GM13976 (cell line): ENCODE measurements around the gene MMAB.

Source experiments
- DNase-seq: peaks from one replicate; pipeline ENCODE4 v3.0.0; 2012; ENCODE audit warnings: low spot score
- CTCF ChIP-seq: IDR thresholded peaks from 2 replicates; pipeline ENCODE4 v1.5.1; 2012; ENCODE audit warnings: borderline replicate concordance, mild to moderate bottlenecking; ENCODE audit not compliant: insufficient read depth; ENCODE audit errors: extremely low read depth, missing control alignments, control extremely low read depth
- in situ Hi-C: fragments of 300-500 bp; cut with MboI; formaldehyde crosslinking; loops from one replicate; pipeline ENCODE4 v1.12.0; 2022; ENCODE audit warnings: low sequenced_read_pairs, mixed read lengths, inconsistent platforms; ENCODE audit not compliant: unreplicated experiment

Gene MMAB

GRCh38 chr12:109580684-109581333 lies 7.5 kb upstream of the MMAB start:
- no peak for TF ChIP-seq CTCF
- DNase-seq: no peak
- in situ Hi-C loops: no loop called here

GRCh38 chr12:109580272-109580671 lies 7.0 kb upstream of the MMAB start:
- in situ Hi-C loops: no loop called here
- no peak for DNase-seq
- no peak for TF ChIP-seq CTCF

GRCh38 chr12:109579639-109580038 lies 6.3 kb upstream of the MMAB start:
- no peak for TF ChIP-seq CTCF
- in situ Hi-C loops: no loop called here
- DNase-seq: no peak

- DNase-seq: no peak
- TF ChIP-seq CTCF: no peak
- in situ Hi-C loops: no loop called here
These were observed 5.1 kb upstream of the MMAB start for GRCh38 chr12:109578330-109578927.

- TF ChIP-seq CTCF: no peak
- in situ Hi-C loops: no loop called here
- no peak for DNase-seq
These were observed 4.0 kb upstream of the MMAB start for GRCh38 chr12:109577311-109577710.

GRCh38 chr12:109575683-109576082 lies 2.4 kb upstream of the MMAB start:
- TF ChIP-seq CTCF: no peak
- in situ Hi-C loops: no loop called here
- no peak for DNase-seq
